ENCODE data around the gene KCND3.
"Not testable (repeated sequence)": the region's sequence is repeated elsewhere in the genome, so short reads cannot be mapped to it uniquely, and the experiment has no call there.

KCND3 gene

GRCh38 chr1:111768625-111769024, 220.8 kb downstream of the KCND3 start:
- DNase-seq, result no peak

DNA sequence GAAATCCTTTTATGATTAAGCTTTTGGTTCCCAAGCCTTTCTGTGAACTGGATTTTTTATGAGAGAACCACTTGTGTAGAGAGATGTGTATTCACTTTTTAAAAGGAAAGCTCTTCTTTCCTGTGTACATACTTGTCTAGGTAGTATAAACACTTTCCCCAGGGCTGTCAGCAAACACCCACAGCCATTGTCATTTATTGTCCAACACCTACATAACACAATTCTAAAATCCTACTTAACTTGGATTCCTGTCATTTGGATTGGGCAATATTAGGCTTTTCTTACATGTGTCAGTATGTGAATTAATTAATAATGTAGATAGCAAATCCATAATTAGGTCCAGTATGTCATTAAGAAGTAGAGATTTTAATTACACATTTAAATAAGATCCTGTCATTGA, 221.4 kb downstream of the KCND3 start:
- no peak for DNase-seq

GRCh38 chr1:111762332-111762731, 227.1 kb downstream of the KCND3 start:
- DNase-seq, result no peak

DNA sequence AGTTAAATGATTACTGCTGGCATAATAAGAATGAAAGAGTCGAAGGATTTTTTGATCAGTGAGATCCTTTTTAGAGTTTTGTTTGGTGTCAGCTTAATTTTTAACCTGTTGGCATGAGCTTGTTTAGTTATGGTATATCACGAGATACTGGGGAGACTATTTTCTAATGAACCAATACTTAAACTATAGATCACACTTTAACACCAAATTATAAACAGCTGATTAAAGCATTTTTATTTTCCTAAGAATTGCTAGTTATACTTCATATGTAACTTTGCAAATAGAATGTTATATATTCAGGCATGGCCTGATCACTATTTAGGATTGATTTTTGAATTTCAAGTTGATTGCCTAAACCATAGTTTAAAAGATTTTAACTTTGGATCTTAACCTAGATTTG, 227.8 kb downstream of the KCND3 start:
- DNase-seq, result no peak

DNA sequence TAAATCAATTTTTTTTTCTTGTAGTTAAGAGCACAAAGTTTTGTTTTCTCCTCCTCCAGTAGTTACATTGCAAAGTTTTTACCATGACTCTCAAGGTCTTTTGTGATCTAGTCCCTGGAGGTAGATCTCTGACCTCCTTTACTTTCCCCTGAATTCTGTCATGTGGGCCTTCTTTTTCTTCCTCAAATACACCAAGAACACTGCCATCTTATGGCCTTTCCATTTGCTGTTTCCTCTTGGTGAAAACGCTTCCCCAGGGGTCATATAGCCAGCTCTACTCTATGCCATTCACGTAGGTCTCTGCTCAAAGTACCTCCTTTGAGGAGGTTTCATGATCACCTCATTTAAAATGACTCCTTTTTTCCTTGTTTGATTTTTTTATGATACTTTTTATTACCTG, 231.1 kb downstream of the KCND3 start:
- no peak for DNase-seq

GRCh38 chr1:111756124-111756513, 233.3 kb downstream of the KCND3 start:
- no peak for DNase-seq

DNA sequence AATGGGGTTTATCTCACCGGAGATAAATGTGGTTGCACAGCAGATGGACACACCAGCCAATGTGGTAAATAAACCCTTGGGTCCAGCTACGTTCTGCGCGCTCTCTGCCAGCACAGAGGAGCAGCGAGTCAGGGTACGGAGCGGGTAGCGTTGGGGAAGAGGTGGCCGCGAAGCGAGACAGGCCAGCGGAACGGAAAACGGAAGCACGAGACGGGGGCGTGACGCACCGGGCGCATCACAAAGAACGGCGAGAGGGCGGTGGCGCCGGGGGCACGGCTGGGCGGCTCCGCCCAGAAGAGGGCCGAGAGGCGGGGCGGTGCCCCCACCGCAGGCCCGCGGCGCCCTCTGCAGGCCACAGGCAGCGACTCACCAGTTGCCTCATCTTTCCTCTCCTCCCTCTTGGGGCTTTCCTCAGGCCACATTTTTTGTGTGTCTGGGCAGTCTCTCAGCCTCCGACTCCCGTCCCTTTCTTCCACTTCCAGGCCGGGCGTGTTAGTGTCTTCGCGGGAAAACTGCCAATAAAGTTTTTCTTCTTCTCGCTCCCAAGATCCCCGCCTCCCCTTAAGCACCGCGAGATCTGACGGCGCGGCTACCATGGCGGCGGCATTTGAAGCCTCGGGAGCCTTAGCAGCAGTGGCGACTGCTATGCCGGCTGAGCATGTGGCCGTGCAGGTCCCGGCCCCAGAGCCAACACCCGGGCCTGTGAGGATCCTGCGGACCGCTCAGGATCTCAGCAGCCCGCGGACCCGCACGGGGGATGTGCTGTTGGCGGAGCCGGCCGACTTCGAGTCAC, 233.9 kb downstream of the KCND3 start, which contains the start of gene DDX20:
DDX20 (plus strand) TSS at position 571 of the 793 bp plus-strand sequence; CDS start at position 595, 24 bp downstream.
- DNase-seq, result peak; percentile 98

DNA sequence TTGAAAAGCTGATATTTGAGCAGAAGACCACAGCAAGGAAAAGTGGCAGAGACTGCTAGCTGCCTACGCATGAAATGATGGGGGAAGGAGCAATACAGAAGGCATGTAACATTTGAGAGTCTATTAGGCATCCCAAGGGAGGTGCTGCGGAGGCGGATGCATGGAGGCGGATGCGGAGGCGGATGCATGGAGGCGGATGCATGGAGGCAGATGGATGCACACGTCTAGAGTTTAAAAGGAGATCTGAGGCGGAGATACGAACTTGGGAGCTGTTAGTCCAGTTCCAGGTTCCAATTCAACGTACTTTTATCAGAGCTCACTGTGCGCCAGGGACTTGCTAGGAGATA, 234.5 kb downstream of the KCND3 start:
- peak; percentile 66 for DNase-seq

DNA sequence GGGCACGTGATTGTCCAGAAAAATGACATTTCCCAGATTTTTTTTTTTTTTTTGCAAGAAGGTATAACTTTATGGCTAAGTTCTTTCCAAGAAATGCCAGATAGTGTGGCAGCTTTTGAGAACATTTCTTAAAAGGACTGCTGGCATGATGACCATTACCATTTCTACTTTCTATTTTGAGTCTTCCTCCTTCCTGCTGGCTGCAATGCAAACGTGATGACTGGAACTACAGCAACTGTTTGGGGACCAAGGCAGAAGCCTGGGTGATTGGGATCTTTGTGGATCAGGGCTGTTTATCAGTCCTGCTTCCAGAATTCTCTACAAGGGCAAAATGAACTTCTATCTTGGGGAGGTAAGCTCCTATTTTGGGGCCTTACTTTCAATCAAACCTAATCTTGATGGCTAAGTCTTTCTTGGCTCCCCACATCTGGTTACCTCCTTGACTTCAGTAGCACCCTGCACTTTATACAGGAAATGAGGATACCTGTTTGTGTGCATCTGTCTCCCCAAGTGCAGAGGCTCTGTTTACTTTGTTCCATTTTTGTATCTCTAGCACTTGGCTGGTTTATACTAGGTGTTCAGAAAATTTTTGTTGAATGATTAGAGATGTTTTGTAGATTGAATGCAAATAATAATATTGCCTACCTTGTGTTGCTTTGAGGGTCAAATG, 237.4 kb downstream of the KCND3 start:
- no peak for DNase-seq

DNA sequence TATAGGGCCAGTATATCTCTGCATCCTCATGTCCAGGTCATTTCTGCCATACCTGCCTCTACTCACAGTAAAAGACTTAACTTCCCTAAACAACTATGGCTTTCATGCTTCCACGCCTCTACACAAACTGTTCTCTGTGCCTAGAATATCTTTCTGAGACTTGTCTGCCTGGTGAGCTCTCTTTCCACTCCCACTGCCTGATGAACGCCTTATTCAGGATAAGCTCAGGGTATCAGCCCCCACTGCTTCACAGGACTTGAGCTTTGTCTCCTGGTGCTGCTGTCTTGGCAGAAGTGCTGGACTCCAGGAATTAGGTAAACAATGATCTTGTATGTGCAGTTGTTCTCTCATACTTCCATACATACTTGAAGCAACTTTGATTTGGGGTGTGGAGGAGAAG, 238.6 kb downstream of the KCND3 start:
- DNase-seq, result no peak

DNA sequence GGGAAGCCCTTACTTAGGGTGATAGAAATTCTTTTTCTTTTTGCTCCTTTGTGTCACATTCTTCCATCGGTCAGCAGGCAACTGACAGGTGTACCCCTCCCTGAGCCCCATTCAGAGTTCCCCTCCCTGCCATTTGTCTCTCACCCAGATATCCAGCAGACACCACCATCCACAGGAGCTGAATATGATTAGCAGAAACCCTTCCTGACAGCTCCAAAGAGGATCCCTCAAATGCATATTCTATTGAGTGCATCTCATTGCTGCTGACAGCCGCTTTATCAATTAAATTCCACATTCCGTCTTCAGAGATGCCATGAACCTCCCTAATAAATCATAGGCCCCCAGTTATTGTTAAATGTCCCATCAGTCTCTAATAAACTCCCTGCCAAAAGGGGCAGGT, 239.8 kb downstream of the KCND3 start:
- DNase-seq, result no peak

GRCh38 chr1:111747947-111748346, 241.5 kb downstream of the KCND3 start:
- DNase-seq, result no peak

DNA sequence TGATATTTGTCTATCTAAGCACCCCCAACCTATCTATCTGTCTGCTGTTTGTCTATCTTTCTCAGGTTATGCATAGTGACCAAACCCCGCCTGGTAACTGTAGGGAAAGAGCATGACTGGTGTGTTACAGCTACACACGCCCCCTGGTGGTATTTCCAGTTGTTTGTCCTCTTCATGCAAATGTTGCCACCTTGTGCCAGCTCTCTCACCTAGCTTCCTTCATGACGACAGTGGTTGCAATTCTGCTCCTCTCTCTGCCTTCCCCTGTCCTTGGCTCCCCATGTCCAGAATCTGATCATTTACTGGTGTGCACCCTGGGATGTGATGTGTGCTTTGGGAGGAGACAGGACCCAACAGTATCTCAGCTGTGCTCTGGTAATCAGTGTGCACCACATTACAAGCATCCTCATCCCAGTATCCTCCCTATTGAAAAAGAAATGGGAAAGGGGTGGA, 242.2 kb downstream of the KCND3 start:
- DNase-seq, result peak; percentile 32

GRCh38 chr1:111746614-111746999, 242.9 kb downstream of the KCND3 start:
- DNase-seq, result no peak

DNA sequence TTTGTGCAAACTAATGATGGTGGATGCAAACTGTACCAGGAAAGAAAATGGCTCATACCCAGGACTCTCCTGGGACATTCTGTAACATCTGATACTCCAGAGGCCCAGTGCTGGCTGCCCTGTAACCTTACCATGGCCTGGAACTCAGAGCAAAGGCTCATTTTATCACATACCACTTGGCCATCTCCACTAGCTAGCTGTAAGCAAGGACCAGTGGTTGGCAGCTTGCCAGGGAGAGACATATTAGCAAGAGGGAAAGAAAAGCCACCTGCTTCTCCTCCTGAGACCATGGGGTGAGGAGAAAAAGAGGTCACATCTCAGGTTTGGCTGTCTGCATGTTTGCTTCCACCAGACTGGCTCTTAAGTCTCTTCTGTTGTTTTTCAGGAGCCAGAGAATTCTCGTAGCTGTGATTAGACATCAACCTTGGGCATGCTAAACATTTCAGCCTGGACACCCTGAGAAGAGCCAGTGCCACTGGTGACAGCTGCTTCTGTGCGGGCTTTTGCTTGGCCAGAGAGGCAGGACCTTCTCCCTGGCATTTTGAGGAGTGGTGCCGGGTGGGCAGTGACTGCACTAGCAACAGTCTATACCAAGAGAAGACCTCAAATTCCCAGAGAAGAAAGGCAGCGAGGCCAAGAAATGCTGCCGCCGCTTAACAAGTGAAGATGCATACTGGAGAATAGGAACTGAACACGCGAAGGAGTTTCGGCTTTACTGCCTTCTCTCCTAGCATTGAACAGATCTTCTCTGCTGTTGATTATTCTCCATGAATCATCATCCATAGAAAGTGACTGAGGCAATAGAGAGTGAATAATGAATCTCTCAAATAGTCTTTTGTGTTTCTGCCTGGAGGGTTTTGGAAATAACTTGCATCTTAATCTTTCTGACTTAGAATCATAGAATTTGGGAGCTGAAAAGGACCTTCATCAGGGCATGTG, 243.5 kb downstream of the KCND3 start:
- DNase-seq, result no peak

DNA sequence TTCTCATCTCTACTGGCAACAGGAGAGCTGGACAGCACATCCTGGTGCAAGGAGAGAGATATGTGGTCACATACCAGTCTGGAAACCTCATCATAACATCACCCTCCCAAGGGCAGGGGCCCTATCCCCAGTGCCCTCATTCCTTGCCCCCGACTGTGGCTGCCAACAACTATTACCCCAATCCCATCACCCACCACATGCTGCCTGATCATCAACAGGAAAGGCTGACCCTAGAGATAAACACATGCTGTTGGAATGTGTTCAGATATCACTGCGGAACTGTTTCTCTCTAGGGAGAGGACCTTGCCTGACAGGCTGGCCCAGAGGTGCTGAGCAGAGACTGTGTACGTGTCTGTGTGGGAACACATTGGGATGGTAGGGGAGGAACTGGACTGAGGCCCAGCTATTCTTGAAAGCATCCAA, 245.8 kb downstream of the KCND3 start:
- DNase-seq, result no peak

DNA sequence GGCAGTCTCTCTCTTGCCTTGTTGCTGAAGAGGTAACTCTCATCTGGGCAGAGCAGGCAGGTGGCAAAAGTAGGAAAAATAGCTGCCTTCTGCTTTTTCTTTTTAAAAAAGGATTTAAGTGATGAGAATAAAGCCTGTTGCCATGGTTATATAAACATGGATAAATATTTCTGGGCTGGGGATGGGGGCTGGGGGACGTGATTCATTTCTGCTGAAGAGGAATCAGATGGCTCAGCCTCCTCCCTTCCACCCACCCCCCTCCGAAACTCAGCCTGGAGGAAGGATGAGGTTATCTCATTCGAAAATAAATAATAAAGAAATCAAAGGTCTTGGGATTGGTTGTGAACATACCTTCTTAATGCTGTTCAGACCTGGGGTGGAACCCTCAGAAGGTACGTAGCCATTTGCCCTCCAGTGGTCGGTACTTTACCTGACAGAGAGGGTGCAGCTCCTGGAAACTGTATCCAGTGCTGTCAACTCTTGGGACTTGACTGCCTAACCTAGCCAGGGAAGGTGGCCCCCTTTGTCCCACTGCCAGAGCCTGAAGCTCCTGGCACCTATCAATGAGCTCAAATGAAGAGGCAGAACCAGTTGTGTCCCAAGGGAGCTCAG, 246.4 kb downstream of the KCND3 start:
- no peak for DNase-seq

- not testable (repeated sequence) for DNase-seq
These were observed 247.2 kb downstream of the KCND3 start for GRCh38 chr1:111742292-111742691.

- DNase-seq, result peak; percentile 83
These were observed 249.3 kb downstream of the KCND3 start for GRCh38 chr1:111739925-111740765.

GRCh38 chr1:111739194-111739924, 250.1 kb downstream of the KCND3 start, which contains the start of gene INKA2:
INKA2 (minus strand) TSS chr1:111739395; CDS start chr1:111739242, 153 bp downstream.
- peak; percentile 94 for DNase-seq

Data from NCI-H1092 treated with DMSO at 0.1 percent for 48 hours (cell line).